ENCODE results near the gene RGS7BP.
"Not testable (repeated sequence)": the region's sequence is repeated elsewhere in the genome, so short reads cannot be mapped to it uniquely, and the experiment has no call there.

RGS7BP gene

DNA sequence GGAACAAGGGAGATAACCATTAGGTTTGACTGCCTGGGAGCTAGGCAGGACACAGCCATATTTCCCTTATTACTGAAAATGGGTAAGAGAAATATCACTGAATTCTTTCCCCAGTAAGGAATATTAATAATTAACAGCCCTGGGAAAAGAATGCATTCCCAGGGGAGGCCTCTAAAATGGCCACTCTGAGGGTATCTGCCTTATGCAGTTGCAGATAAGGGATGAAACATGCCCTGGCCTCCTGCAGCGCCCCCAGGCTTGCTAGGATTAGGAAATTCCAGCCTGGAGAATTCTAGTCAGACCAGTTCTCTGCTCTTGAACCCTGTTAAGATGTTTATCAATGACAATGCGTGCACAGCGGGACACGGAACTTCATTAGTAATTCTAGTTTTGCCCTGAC, 52.8 kb downstream of the RGS7BP start:
- not testable (repeated sequence) for DNase-seq (ENCODE audit: low read depth in 2 of 2)

GRCh38 chr5:64566310-64566916, 60.6 kb downstream of the RGS7BP start:
- no peak for DNase-seq (ENCODE audit: low read depth in 2 of 2)

DNA sequence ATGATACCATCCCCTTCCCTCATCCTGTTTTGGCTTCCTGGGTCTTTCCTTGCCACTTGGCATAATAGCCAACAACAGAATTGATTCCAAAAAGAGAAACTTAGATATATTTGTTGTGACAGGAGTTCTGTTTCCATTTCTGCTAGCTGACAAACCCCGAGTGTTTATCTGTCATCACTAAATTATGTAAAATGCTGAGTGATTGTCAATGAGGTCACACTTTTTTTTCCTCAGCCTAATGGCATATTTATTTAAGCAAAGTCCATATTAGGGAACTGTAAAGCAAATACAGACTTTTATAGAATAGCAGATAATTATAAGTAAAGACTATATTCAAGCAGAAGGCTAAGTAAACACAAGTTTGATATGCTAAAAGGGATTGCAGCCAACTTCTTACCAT, 64.0 kb downstream of the RGS7BP start:
- DNase-seq (ENCODE audit: low read depth in 2 of 2), result no peak

DNA sequence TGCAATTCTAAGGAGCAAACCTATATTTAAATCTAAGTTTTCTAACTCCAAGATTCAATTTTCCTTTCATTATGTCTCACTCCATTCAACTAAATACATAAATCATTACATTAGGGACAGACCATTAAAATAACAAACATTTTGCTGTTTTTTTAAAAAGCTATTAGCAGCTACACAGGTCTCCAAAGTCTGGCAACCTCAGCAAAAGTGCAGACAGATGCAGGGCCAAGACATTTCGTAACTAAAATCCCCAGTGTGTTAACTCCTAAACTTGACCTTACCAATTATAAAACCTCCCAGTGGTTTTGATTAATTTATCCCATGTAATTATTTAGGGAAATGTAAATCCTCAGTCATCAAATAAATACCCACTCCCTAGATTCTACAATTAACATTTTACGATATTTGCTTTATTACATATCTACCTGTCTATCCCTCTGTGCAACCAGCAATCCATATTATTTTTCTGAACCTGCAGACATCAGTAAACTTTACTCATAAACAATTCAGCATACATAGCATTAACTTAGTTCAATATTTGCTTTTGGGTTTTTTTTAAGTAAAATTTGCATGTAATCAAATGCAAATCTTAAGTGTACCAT, 64.7 kb downstream of the RGS7BP start:
- no peak for DNase-seq (ENCODE audit: low read depth in 2 of 2)

DNA sequence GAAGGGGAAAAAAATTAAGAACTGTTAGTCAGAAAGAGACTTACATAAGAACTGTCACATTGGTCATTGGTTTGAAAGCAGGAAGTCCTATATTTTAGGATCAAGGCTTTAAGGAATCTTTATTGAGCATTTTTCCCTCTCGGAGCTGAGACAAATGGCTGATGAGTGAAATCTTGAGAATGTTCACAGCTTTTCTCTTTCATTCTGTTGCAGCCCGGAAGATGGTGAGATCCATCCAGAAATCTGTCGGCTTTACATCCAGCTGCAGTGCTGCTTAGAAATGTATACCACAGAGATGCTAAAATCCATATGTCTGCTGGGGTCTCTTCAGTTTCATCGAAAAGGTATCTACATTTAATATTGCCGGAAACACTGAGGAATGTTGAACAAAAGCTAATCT, 69.7 kb downstream of the RGS7BP start:
- DNase-seq (ENCODE audit: low read depth in 2 of 2), result no peak

- no peak for DNase-seq (ENCODE audit: low read depth in 2 of 2)
These were observed 70.4 kb downstream of the RGS7BP start for GRCh38 chr5:64576250-64576649.

- DNase-seq (ENCODE audit: low read depth in 2 of 2), result no peak
These were observed 79.8 kb downstream of the RGS7BP start for GRCh38 chr5:64585646-64586045.

GRCh38 chr5:64587370-64587769, 81.6 kb downstream of the RGS7BP start:
- DNase-seq (ENCODE audit: low read depth in 2 of 2), result no peak

GRCh38 chr5:64592730-64593341, 87.0 kb downstream of the RGS7BP start:
- no peak for DNase-seq (ENCODE audit: low read depth in 2 of 2)

DNA sequence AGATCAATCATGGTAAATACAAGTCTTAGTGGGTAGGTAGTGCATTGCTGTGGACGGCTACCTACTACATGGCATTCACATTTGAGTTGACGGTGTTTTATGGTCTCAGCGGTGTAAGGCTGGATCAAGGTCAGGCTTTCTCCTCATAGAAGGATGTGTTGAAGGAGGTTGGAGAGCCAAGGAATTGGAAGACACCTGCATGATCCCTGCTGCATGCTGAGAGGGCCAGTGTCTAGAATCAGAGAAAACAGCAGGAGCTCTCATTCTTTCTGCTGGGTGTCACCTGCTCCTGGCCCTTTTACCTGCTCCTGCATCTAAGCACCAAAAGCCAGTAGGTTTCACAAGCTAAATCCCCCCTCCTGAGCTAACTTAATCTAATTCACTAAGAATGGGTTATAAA, 88.2 kb downstream of the RGS7BP start:
- DNase-seq (ENCODE audit: low read depth in 2 of 2), result no peak

- DNase-seq (ENCODE audit: low read depth in 2 of 2), result no peak
These were observed 88.8 kb downstream of the RGS7BP start for GRCh38 chr5:64594601-64595000.

GRCh38 chr5:64595031-64595855, 89.4 kb downstream of the RGS7BP start:
- DNase-seq (ENCODE audit: low read depth in 2 of 2), result no peak

DNA sequence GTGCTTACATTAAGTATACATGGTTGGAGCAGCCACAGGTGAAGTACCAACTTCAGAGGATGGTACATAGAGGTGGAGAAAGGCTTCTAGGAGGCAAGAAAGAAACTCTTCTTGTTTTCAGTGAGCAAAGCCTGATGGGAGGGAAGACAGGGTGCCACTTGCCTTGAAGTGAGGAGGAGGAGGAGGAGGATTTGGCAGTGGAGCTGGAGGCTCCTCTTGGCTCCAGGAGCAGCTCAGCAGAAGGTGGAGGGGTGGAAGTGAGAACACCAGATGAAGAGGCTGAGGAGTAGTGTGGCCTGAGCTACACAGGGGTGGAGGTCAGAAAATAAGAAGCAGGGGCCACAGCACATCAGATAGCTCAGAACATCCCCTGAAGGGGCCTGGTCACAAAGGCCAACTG, 93.4 kb downstream of the RGS7BP start:
- DNase-seq (ENCODE audit: low read depth in 2 of 2), result no peak

DNA sequence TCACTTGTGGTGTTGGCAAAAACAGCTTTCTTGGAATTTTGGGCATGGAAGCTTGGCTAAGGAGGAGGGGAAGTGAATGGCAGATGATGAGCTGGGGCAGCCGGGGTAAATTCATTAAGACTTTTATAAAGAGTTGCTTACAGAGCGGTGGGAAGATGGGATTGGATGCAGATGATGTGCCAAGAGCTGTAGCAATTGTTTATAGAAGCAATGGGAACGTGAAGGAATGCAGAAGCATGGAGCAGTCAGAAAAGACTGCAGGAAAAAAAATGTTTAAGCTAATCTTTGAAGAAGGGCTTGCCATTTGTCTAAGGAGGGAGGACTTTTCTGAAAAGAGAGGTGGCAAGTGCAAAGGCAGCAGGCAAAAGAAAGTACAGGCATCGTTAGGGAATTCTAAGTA, 97.9 kb downstream of the RGS7BP start:
- DNase-seq (ENCODE audit: low read depth in 2 of 2), result no peak

DNA sequence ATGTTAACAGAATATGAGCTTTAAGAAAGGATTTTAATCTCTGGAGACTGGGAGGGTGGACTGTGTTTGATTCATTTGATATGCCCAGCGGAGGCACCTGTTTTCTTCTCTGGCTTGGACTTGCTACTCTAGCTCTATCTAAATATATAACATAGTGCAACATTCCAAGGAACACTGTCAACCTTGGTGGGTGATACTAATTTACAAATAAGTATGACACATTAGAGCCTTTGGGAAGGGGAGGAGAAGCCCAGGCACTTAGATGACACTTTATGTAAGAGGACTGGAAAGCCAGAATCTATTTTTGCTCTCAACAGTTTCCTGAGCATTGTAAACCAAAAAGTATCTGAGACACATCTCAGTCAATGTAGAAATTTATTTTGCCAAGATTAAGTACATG, 101.1 kb downstream of the RGS7BP start:
- no peak for DNase-seq (ENCODE audit: low read depth in 2 of 2)

- no peak for DNase-seq (ENCODE audit: low read depth in 2 of 2)
These were observed 106.6 kb downstream of the RGS7BP start for GRCh38 chr5:64612344-64612961.

GRCh38 chr5:64615895-64616294, 110.1 kb downstream of the RGS7BP start:
- no peak for DNase-seq (ENCODE audit: low read depth in 2 of 2)

GRCh38 chr5:64619609-64620008, 113.8 kb downstream of the RGS7BP start:
- DNase-seq (ENCODE audit: low read depth in 2 of 2), result no peak

DNA sequence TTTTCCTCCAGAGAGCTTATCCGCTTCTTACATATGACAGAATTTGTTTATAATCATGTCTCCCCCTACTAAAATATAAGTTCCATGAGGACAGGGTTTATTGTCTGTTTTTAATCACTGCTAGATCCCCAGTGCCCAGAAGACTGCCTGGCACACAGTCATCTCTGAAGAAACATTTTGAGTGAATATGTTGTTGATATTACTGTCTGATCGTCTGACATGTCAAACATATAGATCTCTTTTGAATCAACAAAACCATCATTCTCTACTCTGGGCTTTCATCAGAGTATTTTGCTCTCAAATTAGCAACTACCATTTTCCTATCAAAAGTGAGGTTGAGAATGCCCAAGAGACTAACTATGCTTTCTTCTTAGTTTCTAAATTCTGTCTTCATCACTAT, 117.2 kb downstream of the RGS7BP start:
- DNase-seq (ENCODE audit: low read depth in 2 of 2), result no peak

- no peak for DNase-seq (ENCODE audit: low read depth in 2 of 2)
These were observed 119.9 kb downstream of the RGS7BP start for GRCh38 chr5:64625678-64626077.

DNA sequence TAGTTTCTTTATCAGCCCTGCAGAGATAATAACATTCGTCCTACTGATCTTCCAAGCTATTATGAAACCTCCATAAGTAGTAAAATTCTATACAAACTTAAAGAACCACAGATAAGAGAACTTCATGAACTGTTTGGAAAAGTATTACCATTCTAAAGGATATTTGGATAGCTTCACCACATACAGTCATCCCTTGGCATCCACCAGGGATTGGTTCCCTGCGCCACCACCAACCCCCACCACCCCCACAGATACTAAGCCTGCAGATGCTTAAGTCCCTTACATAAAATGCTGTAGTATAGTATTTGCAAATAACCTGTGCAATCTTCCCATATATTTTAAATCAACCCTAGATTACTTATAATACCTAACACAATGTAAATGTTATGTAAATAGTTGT, 123.1 kb downstream of the RGS7BP start:
- DNase-seq (ENCODE audit: low read depth in 2 of 2), result no peak

GRCh38 chr5:64629841-64630240, 124.0 kb downstream of the RGS7BP start:
- no peak for DNase-seq (ENCODE audit: low read depth in 2 of 2)

Data from stimulated activated CD8-positive, alpha-beta memory T cell treated with anti-CD3 and anti-CD28 coated beads, Interleukin-15, amount 100 ng/mL, for 48 hours (primary cell).